Uterus (tissue), 4 donors: ENCODE measurements around the gene ARHGAP18. TPM values are rescaled to one million over a fixed set of nuclear protein-coding genes. Genes with fewer than 3 reads are reported as not detected.
A peak's percentile ranks its signal among the peaks of the same experiment; 100 is the strongest.

ENCODE experiments used
- DNase-seq, 2 donors: peaks; one replicate each; pipeline ENCODE4 v3.0.0-alpha.2; 2019 to 2020
- H3K27ac ChIP-seq, 2 donors: fragments of 200-600 bp; sonication (generic); 1 replicate in 1 of 2; 2 replicates in 1 of 2; pipeline ENCODE4 v1.5.1; 2016 to 2018
- H3K27me3 ChIP-seq, 2 donors: fragments of 200-600 bp; sonication (generic); one replicate each; pipeline ENCODE4 v1.5.1; 2018 to 2019; ENCODE audit warnings: control low read depth in 1 of 2
- H3K36me3 ChIP-seq, 2 donors: fragments of 200-600 bp; sonication (generic); one replicate each; pipeline ENCODE4 v1.5.1; 2019; ENCODE audit warnings: control low read depth in 1 of 2
- H3K4me1 ChIP-seq, 2 donors: fragments of 200-600 bp; sonication (generic); one replicate each; pipeline ENCODE4 v1.5.1; 2018 to 2019; ENCODE audit warnings: control low read depth in 1 of 2
- H3K4me3 ChIP-seq, 2 donors: fragments of 200-600 bp; sonication (generic); 1 replicate in 1 of 2; 2 replicates in 1 of 2; pipeline ENCODE4 v1.5.1; 2018 to 2019; ENCODE audit warnings: mild to moderate bottlenecking in 1 of 2
- H3K9me3 ChIP-seq, 2 donors: fragments of 200-600 bp; sonication (generic); one replicate each; pipeline ENCODE4 v1.5.1; 2019; ENCODE audit warnings: control low read depth in 1 of 2
- POLR2A ChIP-seq, 2 donors: fragments of 450-650 bp; IDR thresholded peaks; one replicate each; pipeline ENCODE4 v1.6.1; 2016; ENCODE audit warnings: antibody characterized with exemption in 2 of 2, mild to moderate bottlenecking in 1 of 2, moderate library complexity in 1 of 2
- intact Hi-C: fragments of 100-400 bp; cut with DNase I; formaldehyde crosslinking; loops from one replicate; pipeline ENCODE4 v1.15.1; 2023; ENCODE audit warnings: low total_unique reads
- total RNA-seq, 4 donors: library from RNA; depleted of rRNA in 3 of 4; stranded (reverse); fragments of >200 nt in 3 of 4; gene quantifications; one replicate each; pipeline versions ENCODE4 v1.1.0 to v1.2.4, GENCODE V29; 2014 to 2023
- TF ChIP-seq, protein P1 (sequence below), 4 experiments: fragments of 200-600 bp in 2 of 4; fragments of 450-650 bp in 2 of 4; sonication (generic) in 2 of 4; IDR thresholded peaks; one replicate each; pipeline ENCODE4 v1.5.1; 2016 to 2019; ENCODE audit warnings: antibody characterized with exemption in 4 of 4, mild to moderate bottlenecking in 2 of 4, moderate library complexity in 1 of 4
- donor health status: DM: yes; HTN: yes; CAD: no.

ARHGAP18 gene
- total RNA-seq, 4 donors from 2014 or later = 6.3 to 36.7 (median 15.4) TPM

DNA sequence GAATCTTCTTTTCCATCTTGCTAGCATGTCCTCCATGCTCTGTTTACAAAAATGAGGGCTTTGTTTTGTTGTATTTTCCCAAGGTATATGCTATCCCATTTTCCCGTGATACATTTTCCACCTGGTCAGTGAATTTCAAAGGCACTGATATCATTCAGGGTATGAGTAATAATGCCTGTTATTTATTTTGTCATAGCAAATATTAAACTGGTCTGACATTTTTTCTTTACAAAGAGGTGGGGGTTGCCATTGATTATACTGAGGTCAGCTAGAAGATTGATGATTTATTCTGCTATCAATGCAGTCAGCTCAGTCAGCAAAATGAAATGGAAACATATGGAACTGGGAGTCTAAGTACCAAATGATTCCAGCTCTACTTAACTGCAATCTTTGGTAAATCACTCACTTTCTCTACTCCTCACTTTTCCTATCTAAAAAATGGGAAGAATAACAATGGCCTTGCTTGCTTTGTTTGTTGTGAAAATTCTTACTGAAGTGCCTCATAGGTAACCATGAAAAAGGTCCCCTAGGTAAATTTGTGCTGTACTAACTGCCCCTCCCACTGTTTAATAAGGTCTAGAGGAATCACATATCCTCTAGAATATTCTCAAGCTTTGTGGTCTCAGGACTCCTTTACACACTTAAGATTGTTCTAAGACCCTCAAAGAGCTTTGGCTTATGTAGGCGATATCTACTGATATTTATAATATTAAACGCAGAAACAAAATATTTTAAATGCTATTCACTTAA, 64.0 kb downstream of the ARHGAP18 start:
- H3K36me3 ChIP-seq = no peaks in the 10 kb centered on the region
- intact Hi-C loops = no loop called here
- peaks cover 3 to 6% of the 10 kb centered on the region in 2 donors for H3K4me1 ChIP-seq
- no peaks in the 10 kb centered on the region for H3K27me3 ChIP-seq
- no peak for DNase-seq
- TF ChIP-seq, protein P1, sequence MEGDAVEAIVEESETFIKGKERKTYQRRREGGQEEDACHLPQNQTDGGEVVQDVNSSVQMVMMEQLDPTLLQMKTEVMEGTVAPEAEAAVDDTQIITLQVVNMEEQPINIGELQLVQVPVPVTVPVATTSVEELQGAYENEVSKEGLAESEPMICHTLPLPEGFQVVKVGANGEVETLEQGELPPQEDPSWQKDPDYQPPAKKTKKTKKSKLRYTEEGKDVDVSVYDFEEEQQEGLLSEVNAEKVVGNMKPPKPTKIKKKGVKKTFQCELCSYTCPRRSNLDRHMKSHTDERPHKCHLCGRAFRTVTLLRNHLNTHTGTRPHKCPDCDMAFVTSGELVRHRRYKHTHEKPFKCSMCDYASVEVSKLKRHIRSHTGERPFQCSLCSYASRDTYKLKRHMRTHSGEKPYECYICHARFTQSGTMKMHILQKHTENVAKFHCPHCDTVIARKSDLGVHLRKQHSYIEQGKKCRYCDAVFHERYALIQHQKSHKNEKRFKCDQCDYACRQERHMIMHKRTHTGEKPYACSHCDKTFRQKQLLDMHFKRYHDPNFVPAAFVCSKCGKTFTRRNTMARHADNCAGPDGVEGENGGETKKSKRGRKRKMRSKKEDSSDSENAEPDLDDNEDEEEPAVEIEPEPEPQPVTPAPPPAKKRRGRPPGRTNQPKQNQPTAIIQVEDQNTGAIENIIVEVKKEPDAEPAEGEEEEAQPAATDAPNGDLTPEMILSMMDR (IDR thresholded peaks at IDR 0.05) = no peak
- no peak for TF ChIP-seq POLR2A (IDR thresholded peaks at IDR 0.05)
- H3K4me3 ChIP-seq = no peak overlapping the region
- H3K27ac ChIP-seq = peak overlapping the region; percentile 29 to 77
- no peaks in the 10 kb centered on the region for H3K9me3 ChIP-seq

DNA sequence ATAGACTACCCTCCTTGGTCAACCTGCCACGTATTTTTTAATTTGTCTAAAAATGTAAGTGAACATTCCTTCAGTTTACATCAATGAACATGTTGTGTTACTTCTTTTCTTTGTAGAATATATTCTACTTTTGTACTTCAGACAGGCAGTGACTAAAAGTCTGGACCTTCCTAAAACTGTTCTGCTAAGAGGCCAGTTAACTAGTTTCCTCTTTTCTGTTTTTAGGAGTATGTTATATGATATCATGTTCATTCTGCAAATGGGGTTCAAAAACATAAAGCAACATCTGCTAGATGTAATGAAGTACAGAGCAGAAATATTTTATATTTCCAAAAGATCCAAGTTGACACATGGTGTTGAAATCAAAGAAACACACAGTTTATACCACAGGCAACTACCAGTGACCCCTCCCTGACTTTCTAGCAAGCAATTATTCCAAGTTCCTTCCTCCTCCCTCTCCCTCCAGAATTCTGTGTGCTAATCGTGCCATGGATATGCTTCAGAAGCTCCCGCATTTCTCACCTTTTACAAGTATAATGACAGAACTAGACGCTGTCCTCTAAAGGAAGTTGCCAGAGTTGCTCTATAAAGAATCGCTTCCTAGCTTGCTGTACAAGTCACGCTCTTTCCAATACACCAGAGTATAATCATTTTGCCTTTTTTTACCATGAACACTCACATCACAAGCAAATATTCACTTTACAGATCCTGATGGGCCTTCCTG, 64.7 kb downstream of the ARHGAP18 start:
- DNase-seq = no peak
- no peak for TF ChIP-seq POLR2A (IDR thresholded peaks at IDR 0.05)
- TF ChIP-seq, protein P1 (IDR thresholded peaks at IDR 0.05) = no peak
- Histone ChIP-seq H3K27ac (peak overlapping the region; percentile 29 to 77), H3K4me1 (peaks cover 3 to 6% of the 10 kb centered on the region in 2 donors), H3K9me3 (no peaks in the 10 kb centered on the region), H3K27me3 (no peaks in the 10 kb centered on the region), H3K36me3 (no peaks in the 10 kb centered on the region), H3K4me3 (no peak overlapping the region)
- intact Hi-C loops = no loop called here

DNA sequence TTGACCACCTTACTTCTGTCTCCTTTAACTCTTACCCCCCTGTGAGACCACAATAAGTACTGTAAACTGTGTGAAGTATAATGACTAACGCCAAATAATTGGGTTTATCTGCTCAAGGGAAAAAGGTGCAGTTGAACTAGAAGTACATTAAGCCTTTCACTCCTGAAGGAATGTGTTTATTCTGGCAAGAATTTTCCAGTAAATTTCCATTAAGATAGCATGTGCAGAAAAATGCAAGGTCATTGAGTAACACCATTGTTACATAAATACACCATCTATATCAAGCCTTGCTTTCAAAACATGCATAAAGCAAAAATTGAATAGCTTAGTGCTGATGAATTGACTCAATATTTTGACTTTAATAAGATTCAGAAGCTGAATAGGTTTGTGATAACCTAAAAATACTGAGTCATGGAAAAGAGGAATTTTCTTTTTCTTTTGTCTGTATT, 65.4 kb downstream of the ARHGAP18 start:
- peak overlapping the region; percentile 29 to 77 for H3K27ac ChIP-seq
- no peak for DNase-seq
- no peaks in the 10 kb centered on the region for H3K36me3 ChIP-seq
- no peaks in the 10 kb centered on the region for H3K27me3 ChIP-seq
- H3K4me1 ChIP-seq = peaks cover 3 to 6% of the 10 kb centered on the region in 2 donors
- intact Hi-C loops = no loop called here
- TF ChIP-seq, protein P1 (IDR thresholded peaks at IDR 0.05) = no peak
- no peak for TF ChIP-seq POLR2A (IDR thresholded peaks at IDR 0.05)
- no peak overlapping the region for H3K4me3 ChIP-seq
- H3K9me3 ChIP-seq = no peaks in the 10 kb centered on the region

DNA sequence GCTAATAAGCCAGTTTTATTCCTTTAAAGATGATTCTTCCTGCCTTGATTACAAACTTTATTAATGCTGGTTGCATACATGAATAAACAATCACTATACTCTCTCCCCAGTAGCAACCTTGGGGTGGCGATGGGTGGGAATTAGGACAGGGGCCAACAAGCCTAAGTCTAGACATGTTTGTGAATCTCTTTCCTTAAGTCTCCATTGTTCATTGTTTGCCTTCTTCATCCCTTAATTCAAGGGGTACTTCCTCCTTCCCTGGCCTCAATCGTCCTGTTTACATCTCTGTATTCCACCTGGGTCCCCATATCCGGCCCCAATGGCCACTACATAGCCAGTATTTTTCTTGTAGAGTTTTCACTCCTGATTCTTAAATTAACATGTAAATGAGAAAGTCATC, 66.0 kb downstream of the ARHGAP18 start:
- TF ChIP-seq POLR2A (IDR thresholded peaks at IDR 0.05) = no peak
- TF ChIP-seq, protein P1 (IDR thresholded peaks at IDR 0.05) = no peak
- DNase-seq = no peak

DNA sequence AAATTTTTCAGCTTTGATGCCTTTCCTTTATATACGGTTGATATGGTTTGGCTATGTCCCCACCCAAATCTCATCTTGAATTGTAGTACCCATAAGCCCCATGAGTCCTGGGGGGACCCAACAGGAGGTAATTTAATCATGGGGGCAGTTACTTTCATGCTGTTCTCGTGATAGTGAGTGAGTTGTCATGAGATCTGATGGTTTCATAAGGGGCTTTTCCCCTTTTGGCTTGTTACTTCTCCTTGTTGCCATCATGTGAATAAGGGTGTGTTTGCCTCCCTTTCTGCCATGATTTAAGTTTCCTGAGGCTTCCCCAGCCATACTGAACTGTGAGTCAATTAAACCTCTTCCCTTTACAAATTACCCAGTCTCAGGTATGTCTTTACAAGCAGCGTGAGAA, 66.8 kb downstream of the ARHGAP18 start:
- intact Hi-C loops = no loop called here
- no peak for DNase-seq
- Histone ChIP-seq H3K36me3 (no peaks in the 10 kb centered on the region), H3K27me3 (no peaks in the 10 kb centered on the region), H3K4me3 (no peak overlapping the region), H3K4me1 (peaks cover 3 to 6% of the 10 kb centered on the region in 2 donors), H3K9me3 (no peaks in the 10 kb centered on the region), H3K27ac (peak overlapping the region in 1 of 2 donors; percentile 77)
- TF ChIP-seq POLR2A (IDR thresholded peaks at IDR 0.05) = no peak
- TF ChIP-seq, protein P1 (IDR thresholded peaks at IDR 0.05) = no peak

More for the DNA sequence above, 66.0 kb downstream of the ARHGAP18 start:
- intact Hi-C loops = no loop called here
- Histone ChIP-seq H3K4me1 (peaks cover 3 to 6% of the 10 kb centered on the region in 2 donors), H3K36me3 (no peaks in the 10 kb centered on the region), H3K27me3 (no peaks in the 10 kb centered on the region), H3K27ac (peak overlapping the region; percentile 22 to 77), H3K9me3 (no peaks in the 10 kb centered on the region), H3K4me3 (no peak overlapping the region)
